CD4-positive, alpha-beta T cell treated with Interleukin-1 beta for 1 hour (primary cell): Measurements from ENCODE around the gene CA10.

Experiments
- DNase-seq, 2 donors: peaks; one replicate each; pipeline ENCODE4 v3.0.0-alpha.2; 2020 to 2022

The CA10 gene

DNA sequence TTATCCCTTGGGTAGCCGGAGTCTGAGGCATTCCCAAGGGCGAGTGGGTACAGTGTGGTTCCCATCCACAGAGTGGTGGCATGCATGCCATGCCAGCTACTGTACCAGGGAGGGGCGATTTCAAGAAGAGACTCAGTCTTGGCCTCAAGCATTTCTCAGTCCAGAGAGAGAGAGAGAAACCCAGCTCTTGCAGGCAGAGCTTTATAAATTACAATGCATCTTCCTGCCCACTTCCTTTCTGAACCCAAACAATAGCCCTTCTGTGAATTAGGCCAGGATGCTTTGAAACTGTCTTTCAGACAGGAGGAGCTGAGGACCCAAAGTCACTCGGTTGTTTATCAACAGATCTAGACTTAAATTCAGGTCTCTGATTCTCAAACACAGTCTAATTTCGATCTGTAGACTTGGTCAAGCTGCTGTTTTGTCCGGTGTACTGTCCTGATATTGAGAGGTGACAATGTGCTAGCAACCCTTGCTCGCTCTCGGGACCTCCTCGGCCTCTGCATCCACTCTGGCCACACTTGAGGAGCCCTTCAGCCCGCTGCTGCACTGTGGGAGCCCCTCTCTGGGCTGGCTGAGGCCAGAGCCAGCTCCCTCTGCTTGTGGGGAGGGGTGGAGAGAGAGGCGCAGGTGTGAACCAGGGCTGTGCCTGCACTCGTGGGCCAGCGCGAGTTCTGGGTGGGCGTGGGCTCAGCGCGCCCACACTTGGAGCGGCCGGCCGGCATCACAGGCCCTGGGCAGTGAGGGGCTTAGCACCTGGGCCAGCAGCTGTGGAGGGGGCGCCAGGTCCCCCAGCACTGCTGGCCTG is 490.2 kb downstream of the CA10 start:
- DNase-seq, result no peak

DNA sequence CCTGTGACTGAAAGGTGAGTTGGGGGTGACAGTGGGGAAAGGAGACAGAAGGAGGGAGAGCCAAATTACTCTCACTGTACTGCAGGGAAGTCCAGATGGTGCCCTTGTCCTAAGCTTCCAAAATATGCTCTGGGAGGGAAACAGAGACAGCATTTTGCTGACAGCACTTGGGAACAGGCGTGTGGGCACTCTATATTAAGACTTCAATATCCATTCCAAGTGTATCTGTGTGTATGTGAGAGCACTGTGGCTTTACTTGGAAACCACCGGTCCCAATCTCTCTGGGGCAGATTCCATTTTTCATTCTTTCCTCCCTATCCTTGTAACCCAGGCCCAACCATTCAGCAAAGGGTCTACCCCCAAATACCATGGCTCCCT is 490.8 kb downstream of the CA10 start:
- no peak for DNase-seq

DNA sequence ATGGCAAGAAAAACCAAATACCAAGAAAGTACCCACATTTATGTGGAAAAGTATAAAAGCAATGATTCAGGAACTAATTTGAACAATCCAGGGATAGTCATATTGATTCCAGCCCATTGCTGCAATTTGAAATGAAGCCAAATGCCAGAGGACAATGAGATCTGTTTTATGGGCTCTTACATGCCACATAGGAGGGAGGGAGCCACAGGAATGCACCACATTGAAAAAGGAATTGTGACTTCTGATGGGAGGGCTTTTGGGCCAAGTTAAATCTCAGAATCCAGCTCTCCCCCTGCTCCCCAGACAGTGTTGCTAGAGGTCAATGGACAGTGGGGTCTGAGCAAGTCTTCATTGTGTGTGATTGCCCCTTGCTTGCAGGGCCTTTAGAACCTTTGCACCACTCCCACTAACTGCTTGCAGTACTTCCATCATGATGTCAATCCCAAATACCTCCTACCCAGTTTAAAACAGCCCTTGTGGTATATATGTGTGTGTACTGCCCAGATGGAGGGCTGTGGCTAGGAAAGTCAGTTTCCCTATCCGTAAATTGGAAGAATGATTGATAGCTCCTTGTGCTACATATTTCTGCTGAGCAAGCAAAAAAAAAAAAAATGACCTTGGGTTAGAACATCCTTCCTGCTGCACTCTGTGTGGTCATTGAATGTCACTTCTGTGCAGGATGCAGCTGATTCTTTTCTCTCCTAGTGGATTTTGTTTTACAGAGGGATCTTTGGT is 491.4 kb downstream of the CA10 start:
- DNase-seq, result no peak

DNA sequence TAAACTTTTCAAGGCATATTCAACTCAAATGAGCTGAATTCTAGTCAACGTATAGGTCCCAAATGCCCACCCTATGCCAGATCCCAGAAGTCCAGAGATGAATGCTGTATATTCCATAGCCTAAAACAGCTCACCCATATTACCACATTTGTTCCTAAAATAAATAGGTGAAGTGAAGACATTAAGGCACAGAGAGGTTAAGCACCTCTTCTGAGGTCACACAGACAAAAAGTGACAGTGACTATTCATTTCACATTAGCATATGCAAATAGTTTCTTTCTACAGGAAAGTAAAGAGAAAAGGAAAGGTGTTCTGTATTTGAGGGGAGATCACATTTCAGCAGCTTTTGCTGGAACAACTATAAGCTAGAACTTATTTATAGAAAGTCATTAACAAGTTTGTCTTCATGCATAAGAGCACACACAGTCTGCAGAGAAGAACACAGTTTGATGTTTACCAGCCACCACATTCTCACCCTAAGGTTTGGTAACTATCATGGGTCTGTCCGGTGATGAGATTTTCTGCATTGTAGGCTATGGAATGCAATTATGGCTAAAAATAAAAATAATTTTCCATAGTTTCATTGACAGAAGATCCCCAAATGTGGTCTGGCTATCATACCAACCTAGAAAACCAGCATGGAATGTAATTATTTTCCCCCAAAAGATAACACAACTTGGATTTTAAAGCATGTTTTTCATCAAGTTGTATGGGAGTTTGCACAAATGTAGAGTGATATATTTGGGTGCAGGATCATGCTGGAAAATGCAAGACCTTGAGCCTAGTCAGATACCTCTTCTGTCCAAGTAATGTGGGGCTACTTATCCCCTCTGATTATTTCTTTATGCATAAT is 496.1 kb downstream of the CA10 start:
- no peak for DNase-seq

DNA sequence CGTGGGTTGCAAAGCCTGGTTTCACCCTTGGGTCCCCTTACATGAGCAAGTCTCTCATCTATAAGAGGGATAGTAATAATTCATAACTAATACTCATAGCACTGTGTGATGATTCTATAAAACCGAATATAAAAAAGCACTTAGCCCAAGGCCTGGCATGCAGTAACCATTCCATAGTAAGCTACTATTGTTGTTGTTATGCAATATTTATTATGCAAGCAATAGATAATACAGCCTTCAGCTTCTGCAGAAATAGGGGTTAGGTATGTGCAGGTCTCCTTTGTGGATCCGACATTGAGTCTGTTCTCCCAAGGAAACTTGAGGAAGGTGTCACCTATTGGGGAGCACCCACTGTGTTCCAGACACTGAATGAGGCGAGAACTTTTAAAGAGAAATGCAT is 497.1 kb downstream of the CA10 start:
- no peak for DNase-seq

DNA sequence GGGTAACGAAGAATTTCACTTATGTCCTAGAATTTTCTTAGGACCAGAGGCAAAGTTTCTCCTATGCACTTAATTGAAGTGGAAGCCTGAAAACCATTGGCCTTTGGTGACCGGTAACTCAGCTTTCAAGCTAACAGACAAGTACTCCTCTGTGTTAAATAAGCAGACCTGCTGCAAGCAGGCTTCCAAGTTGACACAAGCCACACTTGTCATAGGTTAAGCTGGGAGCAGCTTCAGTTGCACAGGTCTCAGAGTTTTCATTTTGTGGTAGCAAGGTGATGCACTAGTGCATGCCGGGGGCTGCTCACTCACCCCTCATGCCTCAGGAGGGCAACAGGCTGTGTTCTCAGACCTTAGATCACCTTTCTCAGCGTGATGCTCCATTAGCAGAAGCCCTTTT is 498.2 kb downstream of the CA10 start:
- no peak for DNase-seq

DNA sequence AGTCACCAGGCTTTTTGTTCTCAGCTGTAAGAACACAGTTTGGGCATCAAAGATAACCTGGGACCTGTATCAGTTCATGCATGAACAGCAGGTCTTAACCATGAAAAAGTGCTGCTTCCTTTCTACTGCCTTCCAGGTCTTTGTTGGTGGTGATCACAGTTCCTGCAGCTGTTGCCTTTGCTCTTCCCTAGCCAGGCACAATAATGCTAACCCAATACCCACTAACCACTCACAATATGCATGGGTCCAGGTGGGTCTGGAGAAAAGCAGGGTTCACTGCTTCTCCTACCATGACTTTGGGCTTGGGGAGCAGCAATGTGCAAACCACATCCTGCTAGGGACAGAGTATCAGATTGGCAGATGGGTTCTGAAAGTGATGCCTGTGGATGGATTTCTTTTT is 501.3 kb downstream of the CA10 start:
- DNase-seq, result no peak

DNA sequence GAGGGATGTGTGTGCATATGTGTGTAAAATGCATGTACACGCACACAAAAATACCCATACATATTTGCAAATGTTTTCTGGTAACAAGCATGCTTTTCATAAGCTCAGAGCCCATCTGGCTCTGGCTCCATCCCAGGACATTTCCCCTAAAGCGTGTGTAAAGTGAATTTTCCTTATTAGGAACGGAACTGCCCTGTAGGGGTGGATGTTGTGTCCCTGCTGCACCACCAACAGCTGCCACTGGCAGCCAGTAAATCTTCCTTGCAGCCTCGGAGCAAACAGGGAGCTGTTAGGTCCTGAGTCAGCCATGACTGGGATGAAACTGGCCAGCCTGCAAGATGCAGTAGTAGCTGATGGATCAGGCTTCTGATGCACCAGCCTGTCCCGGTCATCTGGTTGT is 504.6 kb downstream of the CA10 start:
- DNase-seq, result no peak

DNA sequence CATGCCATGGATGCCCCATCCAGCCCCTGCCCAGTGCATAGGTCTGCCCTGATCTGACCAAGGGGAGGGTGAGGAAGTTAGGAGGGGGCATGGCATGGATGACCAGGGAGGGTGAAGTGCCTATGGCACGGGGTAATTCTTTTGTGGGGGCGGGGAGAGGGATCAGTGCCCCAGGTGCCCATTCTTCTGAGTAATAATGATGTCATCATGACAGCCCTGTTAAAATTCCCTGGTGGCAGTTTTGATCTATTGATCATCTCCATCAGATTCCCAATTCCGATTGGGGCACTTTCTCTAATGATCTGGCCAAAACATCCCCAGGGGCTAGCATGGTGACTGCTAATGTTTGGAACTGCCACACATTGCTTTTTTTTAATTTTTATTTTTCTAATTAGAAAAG is 506.0 kb downstream of the CA10 start:
- DNase-seq, result no peak

DNA sequence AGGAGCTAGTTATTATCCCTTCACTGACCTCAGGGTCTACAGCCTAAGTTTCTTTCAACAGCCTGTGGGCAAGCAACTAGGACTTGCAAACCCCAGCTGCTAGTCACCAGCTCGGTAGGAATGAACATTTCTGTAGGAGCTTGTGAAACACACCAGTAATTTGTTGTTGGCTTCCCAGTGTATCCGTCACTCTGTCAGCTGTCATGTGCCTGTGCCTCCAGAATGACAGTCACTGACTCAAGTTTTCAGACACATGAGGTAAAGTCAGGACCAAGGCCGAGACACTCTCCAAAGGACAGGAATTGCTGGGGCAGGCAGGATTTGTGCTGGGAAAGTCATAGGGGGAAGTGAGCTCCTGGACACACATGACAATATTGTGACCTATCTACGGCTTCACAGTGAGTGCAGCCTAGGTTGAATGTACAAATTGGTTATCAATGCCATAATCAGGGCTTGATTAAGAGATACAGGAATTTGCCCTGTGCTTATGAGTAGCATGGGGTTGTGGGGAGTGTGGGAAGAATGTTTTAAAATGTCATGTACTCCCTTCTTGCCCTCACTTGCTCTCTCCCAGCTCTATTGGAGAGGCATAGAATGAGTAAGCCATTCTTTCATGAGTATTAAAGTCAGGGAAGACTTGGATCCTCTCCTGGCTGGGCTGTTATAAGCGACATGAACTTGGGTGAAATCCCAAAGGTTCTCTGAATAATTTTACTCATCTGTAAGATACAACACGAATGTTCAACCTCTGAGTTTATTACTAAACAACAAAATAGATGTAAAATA is 506.8 kb downstream of the CA10 start:
- no peak for DNase-seq

DNA sequence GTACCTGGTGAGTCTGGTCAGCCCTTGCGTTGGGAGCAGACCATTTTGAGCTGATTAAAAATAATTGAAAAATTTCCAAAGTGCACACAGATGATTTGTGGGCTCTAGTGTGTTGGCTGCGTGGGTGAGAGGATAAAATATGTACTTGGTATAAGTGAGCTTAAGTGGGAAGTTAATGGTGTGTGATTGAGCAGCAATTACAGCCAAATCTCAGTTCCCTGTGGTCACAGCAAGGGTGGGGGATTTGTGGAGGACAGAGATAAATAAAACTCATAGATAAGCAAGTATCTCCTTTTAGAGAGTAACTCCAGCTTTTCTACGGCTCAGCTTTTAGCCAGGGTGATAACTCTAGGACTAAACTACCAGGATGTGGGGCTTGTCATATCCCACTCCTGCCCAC is 507.7 kb downstream of the CA10 start:
- no peak for DNase-seq

DNA sequence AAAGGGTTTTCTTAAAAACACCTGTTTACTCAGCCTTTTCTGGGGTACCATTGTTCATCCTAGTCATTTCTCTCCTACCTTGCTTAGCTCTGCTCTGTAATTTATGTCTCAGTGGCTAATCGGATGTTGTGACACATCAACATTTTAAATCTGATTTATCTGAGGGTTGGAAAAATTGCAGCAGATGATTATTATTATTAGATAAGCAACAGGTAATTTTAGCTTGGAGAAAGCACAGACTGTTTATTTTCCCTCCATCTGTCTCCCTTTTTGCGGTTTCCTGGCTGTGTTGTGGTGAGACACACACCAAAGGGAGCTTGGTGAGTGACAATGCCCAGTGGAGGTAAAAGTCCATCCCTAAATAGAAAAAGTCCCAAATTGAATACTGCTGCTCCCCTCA is 508.3 kb downstream of the CA10 start:
- DNase-seq, result no peak

DNA sequence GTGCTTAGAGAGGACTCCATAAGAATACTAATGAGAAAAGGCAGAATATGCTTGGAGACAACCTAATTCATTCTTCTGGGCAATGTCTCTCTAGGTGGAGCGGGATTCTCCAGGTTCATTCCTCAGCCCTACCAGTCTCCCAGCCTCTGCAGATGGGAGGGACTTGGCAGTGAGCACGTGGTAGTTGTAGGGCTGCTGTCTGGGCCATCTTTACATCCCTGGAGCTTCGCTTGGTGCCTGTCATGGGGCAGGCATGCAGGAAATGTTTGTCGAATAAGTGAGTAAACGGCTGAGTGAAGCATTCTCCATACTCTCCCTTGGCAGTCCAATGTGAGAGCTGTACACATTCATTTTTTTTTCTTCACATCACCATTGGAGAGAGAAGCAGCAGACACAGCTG is 510.7 kb downstream of the CA10 start:
- DNase-seq, result no peak

DNA sequence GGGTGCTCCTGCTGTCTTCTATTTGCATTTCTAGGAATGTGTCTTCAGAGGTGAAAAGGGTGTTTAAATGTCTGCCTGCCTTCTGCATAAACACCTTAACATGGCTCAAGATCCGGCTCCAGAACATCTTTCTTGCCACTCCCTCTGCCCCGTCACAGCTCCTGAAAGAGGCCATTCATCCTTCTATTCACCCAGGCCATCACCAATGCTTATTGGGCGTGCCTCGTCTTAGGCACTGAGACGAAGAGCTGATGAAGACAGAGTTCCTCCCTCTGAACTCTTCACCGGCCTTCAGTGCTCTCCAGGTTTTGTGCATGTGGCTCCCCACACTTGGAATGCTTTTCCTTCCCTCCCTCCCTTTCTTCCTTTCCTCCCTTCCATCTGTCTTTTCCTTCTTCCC is 511.4 kb downstream of the CA10 start:
- no peak for DNase-seq

DNA sequence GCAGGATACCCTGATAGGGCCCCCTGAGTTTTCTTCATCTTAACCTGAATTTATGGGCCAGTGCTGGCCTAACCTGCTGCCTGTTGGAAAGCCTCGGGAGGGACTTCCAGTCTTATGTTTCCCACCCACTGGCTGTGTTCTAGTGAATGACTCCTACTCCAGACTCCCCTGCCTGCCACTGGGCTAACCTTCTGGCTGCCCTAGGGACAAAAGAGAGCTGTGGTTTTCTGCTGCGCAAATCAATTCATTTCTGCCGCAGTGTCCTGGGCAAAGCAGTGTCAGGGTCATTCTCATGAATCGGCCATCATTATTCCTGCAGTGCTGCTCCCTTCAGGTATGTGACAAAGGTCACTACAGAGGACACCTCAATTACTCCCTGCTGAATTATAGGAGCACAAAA is 512.0 kb downstream of the CA10 start:
- DNase-seq, result no peak

DNA sequence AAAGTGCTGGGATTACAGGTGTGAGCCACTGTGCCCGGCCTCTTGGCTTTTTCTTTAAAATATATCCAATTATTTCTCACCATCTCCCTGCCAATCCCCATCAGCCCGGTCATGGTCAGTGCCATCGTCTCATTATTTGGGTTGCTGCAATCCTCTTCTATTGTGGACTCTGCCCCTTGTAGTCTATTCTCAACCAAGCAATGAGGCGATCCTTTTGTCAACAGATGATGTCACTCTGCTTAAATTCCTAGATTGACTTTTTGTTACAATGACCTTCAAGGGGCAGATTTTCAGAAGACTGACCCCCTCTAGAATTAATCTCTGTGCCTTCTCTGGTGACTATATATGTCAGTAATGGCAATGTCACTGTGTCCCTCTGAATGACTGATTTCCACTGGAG is 513.5 kb downstream of the CA10 start:
- DNase-seq, result no peak

DNA sequence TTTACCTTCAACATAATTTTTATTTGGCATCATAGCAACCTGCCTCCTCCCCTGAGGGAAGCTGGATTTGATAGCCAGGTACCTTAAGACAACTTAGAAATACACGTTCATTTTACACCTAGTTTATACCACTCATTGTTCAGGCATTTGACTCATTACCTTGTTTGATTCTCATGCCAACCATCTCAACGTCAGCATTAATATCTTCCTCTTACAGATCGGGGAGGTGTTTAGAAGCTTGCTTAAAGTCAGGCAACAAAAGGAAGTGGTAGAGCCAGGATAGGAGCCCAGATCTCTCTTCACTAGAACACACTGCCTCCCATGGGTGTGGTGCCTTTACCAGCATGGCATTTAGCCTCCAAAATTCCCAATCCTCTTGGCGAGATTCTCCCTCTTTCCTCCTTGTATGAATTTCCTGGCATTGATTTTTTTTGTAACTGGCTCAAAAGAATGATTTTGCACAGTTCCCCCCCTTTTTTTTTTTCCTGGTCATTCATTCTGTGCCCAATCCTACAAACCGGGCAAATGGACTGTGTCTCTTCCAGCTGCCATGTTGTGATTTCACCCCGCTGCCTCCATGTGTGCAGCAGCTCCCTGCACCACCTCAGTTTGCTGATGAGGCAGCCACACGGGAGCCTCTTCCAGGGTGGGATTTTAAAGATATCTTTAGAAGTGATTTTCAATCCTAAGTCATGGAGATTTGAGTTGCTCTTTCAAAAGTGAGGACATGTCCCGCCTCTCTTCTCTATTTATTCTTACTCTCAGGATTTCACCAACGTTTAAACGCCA is 514.6 kb downstream of the CA10 start:
- no peak for DNase-seq

DNA sequence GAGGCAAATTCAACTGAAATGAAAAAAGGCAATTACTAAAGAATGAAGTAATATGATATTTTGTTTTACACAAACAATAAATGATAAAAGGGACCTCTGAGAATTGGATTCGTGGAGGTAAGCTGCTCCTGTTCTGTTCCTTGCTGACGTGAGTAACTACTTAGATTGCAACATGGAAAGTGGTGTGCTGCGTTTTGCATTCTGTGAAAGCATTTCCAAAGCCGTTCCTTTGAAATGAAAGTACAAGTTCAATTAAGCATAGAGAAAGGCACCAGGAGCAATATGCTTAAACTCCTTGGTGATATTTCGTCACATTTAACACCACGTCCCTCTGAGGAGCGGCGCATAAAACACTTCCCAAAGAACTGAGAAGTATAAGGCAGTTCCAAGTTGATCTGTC is 516.5 kb downstream of the CA10 start:
- no peak for DNase-seq

DNA sequence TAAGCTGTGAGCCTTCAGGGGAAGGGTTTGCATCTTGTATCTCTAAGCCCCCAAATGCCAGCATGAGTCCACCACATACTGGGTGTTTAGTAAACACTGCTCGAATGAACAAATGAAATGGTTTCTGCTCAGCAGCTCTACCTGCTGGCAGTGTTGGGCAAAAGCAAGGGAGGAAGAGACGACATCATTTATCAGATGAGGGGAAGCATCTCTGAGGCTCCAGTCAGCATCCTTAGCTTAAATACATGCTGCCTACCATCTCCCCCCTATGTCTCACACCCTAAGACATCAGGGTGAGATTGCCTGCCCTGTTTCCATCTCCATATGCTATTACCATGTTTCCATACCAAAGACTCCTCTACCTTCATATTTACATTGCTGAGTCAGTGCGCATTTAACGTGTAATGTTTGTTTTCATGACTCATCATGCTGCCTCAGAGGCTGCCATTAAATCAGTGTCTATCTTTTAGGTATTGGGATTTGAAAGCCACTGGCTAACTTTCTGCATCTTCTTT is 518.3 kb downstream of the CA10 start:
- peak in 1 of 2 donors; percentile 14 for DNase-seq

DNA sequence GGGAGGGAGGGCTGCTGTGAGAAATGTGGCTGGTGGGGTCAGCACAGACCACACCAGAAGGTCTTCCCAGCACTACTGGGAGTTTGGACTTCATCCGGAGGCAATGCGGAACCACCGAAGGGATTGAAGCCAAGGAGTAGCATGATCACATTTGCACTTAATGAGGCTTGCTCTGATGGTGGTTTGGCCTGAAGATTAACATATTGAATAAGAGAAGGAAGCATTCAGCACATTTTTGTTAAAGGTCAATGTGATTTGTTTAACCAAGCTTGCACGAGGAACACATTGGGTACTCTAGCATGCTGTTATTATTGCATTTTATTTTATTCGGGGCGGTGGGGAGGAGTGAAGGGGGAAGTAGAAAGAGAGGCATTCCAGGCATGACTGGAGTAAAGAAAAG is 519.5 kb downstream of the CA10 start:
- DNase-seq, result no peak

DNA sequence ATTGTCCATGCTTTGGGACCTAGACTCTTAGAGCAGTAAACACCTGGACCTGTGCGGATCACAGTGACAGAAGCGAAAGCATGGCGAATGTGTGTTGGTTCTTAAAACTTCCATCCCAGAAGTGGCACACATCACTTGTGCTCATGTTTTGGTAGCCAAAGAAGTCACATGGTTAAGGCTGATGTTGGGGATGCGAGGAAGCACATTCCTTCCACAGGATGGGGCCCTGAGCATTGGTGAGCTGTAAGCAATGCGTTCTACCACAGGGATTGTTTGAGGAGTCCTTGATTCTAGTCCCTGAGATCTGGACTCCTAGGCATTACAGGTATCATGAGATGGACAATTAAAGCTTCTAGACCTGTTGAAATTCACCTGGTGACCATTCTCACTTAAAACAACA is 522.2 kb downstream of the CA10 start:
- no peak for DNase-seq
